HepG2 (cell line): ENCODE data around the gene TSPAN9. TPM values are rescaled to one million over a fixed set of nuclear protein-coding genes. Genes with fewer than 3 reads are reported as not detected.

Source experiments
- ATRX ChIP-seq: sonication (generic); formaldehyde crosslinking; IDR thresholded peaks from 2 replicates; pipeline ENCODE4 v1.4.0; 2020; ENCODE audit warnings: missing genetic modification reagents, borderline replicate concordance
- NPAS2 ChIP-seq: sonication (generic); formaldehyde crosslinking; IDR thresholded peaks from 2 replicates; pipeline ENCODE4 v1.8.0; 2022; ENCODE audit warnings: mild to moderate bottlenecking, missing genetic modification reagents, borderline replicate concordance
- RXRB ChIP-seq: IDR thresholded peaks from 2 replicates; pipeline ENCODE4 v1.6.1; 2016; ENCODE audit warnings: borderline replicate concordance, missing genetic modification reagents, missing compliant biosample characterization
- SETDB1 ChIP-seq: sonication (generic); formaldehyde crosslinking; IDR thresholded peaks from 2 replicates; pipeline ENCODE4 v1.5.1; 2020; ENCODE audit warnings: missing genetic modification reagents, mild to moderate bottlenecking, borderline replicate concordance
- YEATS2 ChIP-seq: sonication (generic); formaldehyde crosslinking; IDR thresholded peaks from 2 replicates; pipeline ENCODE4 v1.4.0; 2020; ENCODE audit warnings: missing genetic modification reagents, borderline replicate concordance
- ZNF253 ChIP-seq: sonication (generic); formaldehyde crosslinking; IDR thresholded peaks from 2 replicates; pipeline ENCODE4 v1.8.0; 2022; ENCODE audit warnings: mild to moderate bottlenecking, missing genetic modification reagents, borderline replicate concordance
- ZNF333 ChIP-seq: sonication (generic); formaldehyde crosslinking; IDR thresholded peaks from 2 replicates; pipeline ENCODE4 v1.4.0; 2020; ENCODE audit warnings: mild to moderate bottlenecking, missing genetic modification reagents, borderline replicate concordance
- ZNF510 ChIP-seq: sonication (generic); formaldehyde crosslinking; IDR thresholded peaks from 2 replicates; pipeline ENCODE4 v1.4.0; 2020; ENCODE audit warnings: low read depth, mild to moderate bottlenecking, missing genetic modification reagents
- polyA plus RNA-seq, 8 experiments: library from polyadenylated mRNA; depleted of rRNA in 3 of 8; stranded (reverse) in 7 of 8; unstranded in 1 of 8; fragments of >200 nt; fragmentation: Illumina TruSeq in 4 of 8; extraction: Trizol in 4 of 8; gene quantifications; 2 replicates each; pipeline versions ENCODE4 v1.2.1 to v1.2.3, GENCODE V29; 2011 to 2016; ENCODE audit warnings: low read depth in 4 of 8, missing spikeins in 1 of 8, mixed read lengths in 1 of 8; ENCODE audit not compliant: insufficient read depth in 1 of 8
- total RNA-seq, 5 experiments: library from RNA; depleted of rRNA; stranded (reverse); fragments of >200 nt; fragmentation: Illumina TruSeq; extraction: Trizol; gene quantifications; 2 replicates each; pipeline ENCODE4 v1.2.3, GENCODE V29; 2016; ENCODE audit warnings: low read depth in 1 of 5
- TF ChIP-seq, protein P1 (sequence below): sonication (generic); formaldehyde crosslinking; IDR thresholded peaks from 2 replicates; pipeline ENCODE4 v1.4.0; 2020; ENCODE audit warnings: missing genetic modification reagents
- TF ChIP-seq, protein P2 (sequence below): sonication (generic); formaldehyde crosslinking; IDR thresholded peaks from 2 replicates; pipeline ENCODE4 v1.5.1; 2020; ENCODE audit warnings: missing genetic modification reagents, mild to moderate bottlenecking, borderline replicate concordance
- TF ChIP-seq, protein P3 (sequence below): sonication (generic); formaldehyde crosslinking; IDR thresholded peaks from 2 replicates; pipeline ENCODE4 v1.4.0; 2020; ENCODE audit warnings: missing genetic modification reagents

TSPAN9 gene
- total and polyA plus RNA-seq, 2 of the 13 experiments (the other 11 are each of a cell fraction or from before 2014, with no cell fraction given), result 18.1 to 42.3 TPM

DNA sequence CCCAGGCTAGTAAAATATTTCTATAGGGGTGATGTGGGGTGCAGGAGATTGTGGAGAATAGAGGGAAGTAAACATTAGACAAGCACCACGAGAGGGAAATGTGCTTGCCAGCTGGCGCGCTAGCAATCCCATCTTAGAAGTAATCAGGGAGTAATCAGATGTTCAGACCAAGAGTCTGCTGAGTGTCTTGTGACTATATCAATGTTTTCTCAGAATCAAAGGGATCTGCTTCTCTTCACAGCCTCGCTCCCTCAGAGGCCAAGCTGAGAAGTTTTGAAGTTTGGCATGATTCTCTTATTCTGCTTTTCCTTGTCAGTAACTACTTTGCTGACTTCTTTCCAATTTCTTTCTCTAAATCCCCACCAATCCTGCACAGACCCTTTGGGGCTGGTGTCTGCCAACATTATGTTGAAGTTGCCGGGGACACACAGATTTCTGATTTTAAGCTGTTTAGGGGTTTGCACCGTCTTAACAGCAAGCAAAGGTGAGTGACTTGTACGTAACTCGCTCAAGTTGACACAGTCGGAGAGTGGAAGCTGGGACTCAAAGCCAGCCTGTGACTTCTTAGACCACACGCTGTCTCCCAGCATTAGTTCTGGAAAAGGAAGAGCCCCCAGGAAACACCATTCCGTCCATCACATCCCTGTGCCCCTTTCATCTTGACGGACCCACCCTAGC lies 22.0 kb upstream of the TSPAN9 start (continued):
- TF ChIP-seq ATRX (CRISPR knock-in tag) (no peak), ZNF253 (CRISPR knock-in tag) (no peak), SETDB1 (no peak), ZNF333 (CRISPR knock-in tag) (no peak), NPAS2 (CRISPR knock-in tag) (no peak), RXRB (no peak), ZNF510 (CRISPR knock-in tag) (no peak), YEATS2 (CRISPR knock-in tag) (no peak)
- TF ChIP-seq, protein P1, sequence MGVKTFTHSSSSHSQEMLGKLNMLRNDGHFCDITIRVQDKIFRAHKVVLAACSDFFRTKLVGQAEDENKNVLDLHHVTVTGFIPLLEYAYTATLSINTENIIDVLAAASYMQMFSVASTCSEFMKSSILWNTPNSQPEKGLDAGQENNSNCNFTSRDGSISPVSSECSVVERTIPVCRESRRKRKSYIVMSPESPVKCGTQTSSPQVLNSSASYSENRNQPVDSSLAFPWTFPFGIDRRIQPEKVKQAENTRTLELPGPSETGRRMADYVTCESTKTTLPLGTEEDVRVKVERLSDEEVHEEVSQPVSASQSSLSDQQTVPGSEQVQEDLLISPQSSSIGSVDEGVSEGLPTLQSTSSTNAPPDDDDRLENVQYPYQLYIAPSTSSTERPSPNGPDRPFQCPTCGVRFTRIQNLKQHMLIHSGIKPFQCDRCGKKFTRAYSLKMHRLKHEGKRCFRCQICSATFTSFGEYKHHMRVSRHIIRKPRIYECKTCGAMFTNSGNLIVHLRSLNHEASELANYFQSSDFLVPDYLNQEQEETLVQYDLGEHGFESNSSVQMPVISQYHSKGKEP (CRISPR knock-in tag), result no peak
- TF ChIP-seq, protein P2, sequence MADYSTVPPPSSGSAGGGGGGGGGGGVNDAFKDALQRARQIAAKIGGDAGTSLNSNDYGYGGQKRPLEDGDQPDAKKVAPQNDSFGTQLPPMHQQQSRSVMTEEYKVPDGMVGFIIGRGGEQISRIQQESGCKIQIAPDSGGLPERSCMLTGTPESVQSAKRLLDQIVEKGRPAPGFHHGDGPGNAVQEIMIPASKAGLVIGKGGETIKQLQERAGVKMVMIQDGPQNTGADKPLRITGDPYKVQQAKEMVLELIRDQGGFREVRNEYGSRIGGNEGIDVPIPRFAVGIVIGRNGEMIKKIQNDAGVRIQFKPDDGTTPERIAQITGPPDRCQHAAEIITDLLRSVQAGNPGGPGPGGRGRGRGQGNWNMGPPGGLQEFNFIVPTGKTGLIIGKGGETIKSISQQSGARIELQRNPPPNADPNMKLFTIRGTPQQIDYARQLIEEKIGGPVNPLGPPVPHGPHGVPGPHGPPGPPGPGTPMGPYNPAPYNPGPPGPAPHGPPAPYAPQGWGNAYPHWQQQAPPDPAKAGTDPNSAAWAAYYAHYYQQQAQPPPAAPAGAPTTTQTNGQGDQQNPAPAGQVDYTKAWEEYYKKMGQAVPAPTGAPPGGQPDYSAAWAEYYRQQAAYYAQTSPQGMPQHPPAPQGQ, result no peak
- TF ChIP-seq, protein P3, sequence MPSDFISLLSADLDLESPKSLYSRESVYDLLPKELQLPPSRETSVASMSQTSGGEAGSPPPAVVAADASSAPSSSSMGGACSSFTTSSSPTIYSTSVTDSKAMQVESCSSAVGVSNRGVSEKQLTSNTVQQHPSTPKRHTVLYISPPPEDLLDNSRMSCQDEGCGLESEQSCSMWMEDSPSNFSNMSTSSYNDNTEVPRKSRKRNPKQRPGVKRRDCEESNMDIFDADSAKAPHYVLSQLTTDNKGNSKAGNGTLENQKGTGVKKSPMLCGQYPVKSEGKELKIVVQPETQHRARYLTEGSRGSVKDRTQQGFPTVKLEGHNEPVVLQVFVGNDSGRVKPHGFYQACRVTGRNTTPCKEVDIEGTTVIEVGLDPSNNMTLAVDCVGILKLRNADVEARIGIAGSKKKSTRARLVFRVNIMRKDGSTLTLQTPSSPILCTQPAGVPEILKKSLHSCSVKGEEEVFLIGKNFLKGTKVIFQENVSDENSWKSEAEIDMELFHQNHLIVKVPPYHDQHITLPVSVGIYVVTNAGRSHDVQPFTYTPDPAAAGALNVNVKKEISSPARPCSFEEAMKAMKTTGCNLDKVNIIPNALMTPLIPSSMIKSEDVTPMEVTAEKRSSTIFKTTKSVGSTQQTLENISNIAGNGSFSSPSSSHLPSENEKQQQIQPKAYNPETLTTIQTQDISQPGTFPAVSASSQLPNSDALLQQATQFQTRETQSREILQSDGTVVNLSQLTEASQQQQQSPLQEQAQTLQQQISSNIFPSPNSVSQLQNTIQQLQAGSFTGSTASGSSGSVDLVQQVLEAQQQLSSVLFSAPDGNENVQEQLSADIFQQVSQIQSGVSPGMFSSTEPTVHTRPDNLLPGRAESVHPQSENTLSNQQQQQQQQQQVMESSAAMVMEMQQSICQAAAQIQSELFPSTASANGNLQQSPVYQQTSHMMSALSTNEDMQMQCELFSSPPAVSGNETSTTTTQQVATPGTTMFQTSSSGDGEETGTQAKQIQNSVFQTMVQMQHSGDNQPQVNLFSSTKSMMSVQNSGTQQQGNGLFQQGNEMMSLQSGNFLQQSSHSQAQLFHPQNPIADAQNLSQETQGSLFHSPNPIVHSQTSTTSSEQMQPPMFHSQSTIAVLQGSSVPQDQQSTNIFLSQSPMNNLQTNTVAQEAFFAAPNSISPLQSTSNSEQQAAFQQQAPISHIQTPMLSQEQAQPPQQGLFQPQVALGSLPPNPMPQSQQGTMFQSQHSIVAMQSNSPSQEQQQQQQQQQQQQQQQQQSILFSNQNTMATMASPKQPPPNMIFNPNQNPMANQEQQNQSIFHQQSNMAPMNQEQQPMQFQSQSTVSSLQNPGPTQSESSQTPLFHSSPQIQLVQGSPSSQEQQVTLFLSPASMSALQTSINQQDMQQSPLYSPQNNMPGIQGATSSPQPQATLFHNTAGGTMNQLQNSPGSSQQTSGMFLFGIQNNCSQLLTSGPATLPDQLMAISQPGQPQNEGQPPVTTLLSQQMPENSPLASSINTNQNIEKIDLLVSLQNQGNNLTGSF, result no peak
